ENCODE measurements around the gene DDX42. TPM values are rescaled to one million over a fixed set of nuclear protein-coding genes. Genes with fewer than 3 reads are reported as not detected.
"Not testable (repeated sequence)": the region's sequence is repeated elsewhere in the genome, so short reads cannot be mapped to it uniquely, and the experiment has no call there.

The DDX42 gene
- total and polyA plus RNA-seq, 7 donors: 46.3 to 91.0 (median 56.0) TPM

DNA sequence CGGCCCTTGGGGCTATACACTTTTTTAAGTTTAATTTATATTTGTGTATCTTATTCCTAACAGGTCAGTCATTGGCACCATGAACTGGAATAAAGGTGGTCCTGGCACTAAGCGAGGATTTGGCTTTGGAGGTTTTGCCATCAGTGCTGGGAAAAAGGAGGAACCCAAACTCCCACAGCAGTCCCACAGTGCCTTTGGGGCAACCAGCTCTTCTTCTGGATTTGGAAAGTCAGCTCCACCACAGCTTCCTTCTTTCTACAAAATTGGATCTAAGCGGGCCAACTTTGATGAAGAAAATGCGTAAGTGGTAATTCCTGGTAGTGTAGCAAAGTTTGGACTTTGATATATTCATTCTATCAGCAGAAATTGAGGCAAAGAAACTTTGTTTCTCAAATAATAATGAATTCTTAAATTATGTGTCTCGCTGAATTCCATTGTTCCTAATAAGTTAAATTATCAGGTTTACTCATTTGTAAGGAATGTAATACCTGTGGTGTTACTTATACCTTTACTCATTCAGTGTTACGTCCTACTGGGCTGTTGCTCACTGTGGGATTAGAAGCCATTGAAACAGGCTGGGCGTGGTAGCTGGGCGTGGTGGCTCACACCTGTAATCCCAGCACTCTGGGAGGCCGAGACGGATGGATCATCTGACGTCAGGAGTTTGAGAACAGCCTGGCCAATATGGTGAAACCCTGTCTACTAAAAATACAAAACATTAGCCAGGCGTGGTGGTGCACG is 13.2 kb downstream of the DDX42 start:
- no peak overlapping the region for H3K27ac ChIP-seq
- H3K4me3 ChIP-seq: no peak overlapping the region
- 94 to 95% (median 95%) methylated on average over 13 of the region's 13 CpGs for WGBS, 3 donors
- peaks cover 0 to 78% of the 10 kb centered on the region in 2 donors for H3K36me3 ChIP-seq (ENCODE audit: insufficient read depth in 1 of 2, low read depth in 1 of 2)
- no peaks in the 10 kb centered on the region for H3K27me3 ChIP-seq (ENCODE audit: insufficient read depth in 3 of 3, low read length in 2 of 3)
- peaks cover 19% of the 10 kb centered on the region for H3K4me1 ChIP-seq
- no peaks in the 10 kb centered on the region for H3K9me3 ChIP-seq
- ATAC-seq (no peak), DNase-seq (no peak)
- no peak for TF ChIP-seq CTCF (IDR thresholded peaks at IDR 0.05)
- intact Hi-C loops (cut with DNase I): no loop called here

GRCh38 chr17:63790057-63790456 is 16.1 kb downstream of the DDX42 start:
- no peaks in the 10 kb centered on the region for H3K9me3 ChIP-seq
- whole genome bisulfite sequencing, 3 donors: 89 to 92% (median 90%) methylated on average over 6 of the region's 6 CpGs
- H3K36me3 ChIP-seq (ENCODE audit: insufficient read depth in 1 of 2, low read depth in 1 of 2): peaks cover 6 to 82% of the 10 kb centered on the region in 2 donors
- H3K4me3 ChIP-seq: no peak overlapping the region
- ATAC-seq (no peak), DNase-seq (no peak)
- H3K27ac ChIP-seq: no peak overlapping the region
- no peak for TF ChIP-seq CTCF (IDR thresholded peaks at IDR 0.05)
- H3K27me3 ChIP-seq (ENCODE audit: insufficient read depth in 3 of 3, low read length in 2 of 3): no peaks in the 10 kb centered on the region
- H3K4me1 ChIP-seq: peaks cover 11% of the 10 kb centered on the region
- intact Hi-C loops (cut with DNase I): no loop called here

GRCh38 chr17:63792055-63792729 is 18.2 kb downstream of the DDX42 start:
- intact Hi-C loops (cut with DNase I): no loop called here
- 79 to 83% (median 83%) methylated on average over 3 of the region's 3 CpGs for WGBS, 3 donors
- H3K36me3 ChIP-seq (ENCODE audit: insufficient read depth in 1 of 2, low read depth in 1 of 2): peaks cover 9 to 98% of the 10 kb centered on the region in 2 donors
- no peak overlapping the region for H3K4me3 ChIP-seq
- ATAC-seq (no peak), DNase-seq (no peak)
- TF ChIP-seq CTCF (IDR thresholded peaks at IDR 0.05): no peak
- H3K4me1 ChIP-seq: no peaks in the 10 kb centered on the region
- H3K9me3 ChIP-seq: no peaks in the 10 kb centered on the region
- H3K27ac ChIP-seq: no peak overlapping the region
- no peaks in the 10 kb centered on the region for H3K27me3 ChIP-seq (ENCODE audit: insufficient read depth in 3 of 3, low read length in 2 of 3)

GRCh38 chr17:63796375-63796774 is 22.4 kb downstream of the DDX42 start:
- H3K9me3 ChIP-seq; H3K4me3 ChIP-seq; DNase-seq; intact Hi-C loops (cut with DNase I); H3K4me1 ChIP-seq; H3K27ac ChIP-seq; ATAC-seq; H3K27me3 ChIP-seq (ENCODE audit: insufficient read depth in 3 of 3, low read length in 2 of 3): not testable (repeated sequence)
- WGBS, 3 donors: 95 to 98% (median 96%) methylated on average over 10 of the region's 10 CpGs
- peaks cover 16 to 100% of the 10 kb centered on the region in 2 donors for H3K36me3 ChIP-seq (ENCODE audit: insufficient read depth in 1 of 2, low read depth in 1 of 2)

DNA sequence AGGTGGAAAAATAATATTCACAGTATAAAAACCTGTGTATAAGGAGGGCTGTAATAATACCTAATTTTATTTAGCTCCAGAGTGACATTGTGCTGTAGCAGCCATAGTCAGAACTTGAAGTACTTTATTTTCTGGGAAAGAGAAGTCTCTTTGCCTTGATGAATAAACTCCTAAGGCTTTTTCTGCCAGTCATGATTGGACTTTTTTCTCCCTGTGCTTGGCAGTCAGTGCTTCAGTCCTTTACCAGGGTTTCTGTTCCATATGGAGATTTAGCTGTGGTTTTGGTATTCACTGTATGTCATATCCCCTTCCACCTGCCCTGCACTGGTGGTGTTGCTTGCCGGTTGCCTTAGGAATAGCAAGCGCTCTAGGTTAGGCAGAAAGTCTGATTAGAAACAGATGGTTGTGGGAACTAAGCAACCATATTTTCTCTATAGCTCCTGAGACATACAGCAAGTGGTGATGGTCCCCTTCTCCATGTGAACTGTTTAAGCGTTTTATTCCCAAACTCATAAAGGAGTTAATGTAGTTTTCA is 24.7 kb downstream of the DDX42 start:
- Histone ChIP-seq H3K36me3 (ENCODE audit: insufficient read depth in 1 of 2, low read depth in 1 of 2) (peaks cover 20 to 100% of the 10 kb centered on the region in 2 donors), H3K4me1 (no peaks in the 10 kb centered on the region), H3K27ac (no peak overlapping the region), H3K4me3 (no peak overlapping the region), H3K9me3 (no peaks in the 10 kb centered on the region), H3K27me3 (ENCODE audit: insufficient read depth in 3 of 3, low read length in 2 of 3) (no peaks in the 10 kb centered on the region)
- WGBS, 3 donors: 88 to 90% (median 88%) methylated on average over 3 of the region's 3 CpGs
- no peak for DNase-seq
- ATAC-seq: no peak
- no peak for TF ChIP-seq CTCF (IDR thresholded peaks at IDR 0.05)
- intact Hi-C loops (cut with DNase I): no loop called here

Measured in psoas muscle (tissue), 8 donors.